ENCODE results near the gene CREB3L1.

Gene CREB3L1

DNA sequence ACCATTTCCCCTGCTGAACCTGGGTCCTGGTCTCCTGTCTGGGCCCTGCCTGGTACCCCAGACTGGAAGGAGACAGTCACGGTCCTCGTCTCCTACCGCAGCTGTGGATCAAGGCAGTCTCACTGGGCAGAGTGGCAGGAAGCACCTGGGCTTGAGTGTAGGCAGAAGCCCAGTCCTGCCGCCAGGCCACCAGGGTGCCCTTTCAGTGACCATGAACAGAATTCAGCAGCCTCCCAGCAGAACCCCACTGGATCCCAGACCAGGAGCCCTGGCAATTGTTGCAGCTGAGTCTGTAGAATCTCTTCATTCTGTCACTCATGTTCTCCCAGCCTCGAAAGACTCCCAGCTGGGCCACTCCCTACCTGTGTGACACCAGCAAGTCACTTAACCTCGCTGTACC lies 25.5 kb upstream of the CREB3L1 start:
- TF ChIP-seq, protein P1, sequence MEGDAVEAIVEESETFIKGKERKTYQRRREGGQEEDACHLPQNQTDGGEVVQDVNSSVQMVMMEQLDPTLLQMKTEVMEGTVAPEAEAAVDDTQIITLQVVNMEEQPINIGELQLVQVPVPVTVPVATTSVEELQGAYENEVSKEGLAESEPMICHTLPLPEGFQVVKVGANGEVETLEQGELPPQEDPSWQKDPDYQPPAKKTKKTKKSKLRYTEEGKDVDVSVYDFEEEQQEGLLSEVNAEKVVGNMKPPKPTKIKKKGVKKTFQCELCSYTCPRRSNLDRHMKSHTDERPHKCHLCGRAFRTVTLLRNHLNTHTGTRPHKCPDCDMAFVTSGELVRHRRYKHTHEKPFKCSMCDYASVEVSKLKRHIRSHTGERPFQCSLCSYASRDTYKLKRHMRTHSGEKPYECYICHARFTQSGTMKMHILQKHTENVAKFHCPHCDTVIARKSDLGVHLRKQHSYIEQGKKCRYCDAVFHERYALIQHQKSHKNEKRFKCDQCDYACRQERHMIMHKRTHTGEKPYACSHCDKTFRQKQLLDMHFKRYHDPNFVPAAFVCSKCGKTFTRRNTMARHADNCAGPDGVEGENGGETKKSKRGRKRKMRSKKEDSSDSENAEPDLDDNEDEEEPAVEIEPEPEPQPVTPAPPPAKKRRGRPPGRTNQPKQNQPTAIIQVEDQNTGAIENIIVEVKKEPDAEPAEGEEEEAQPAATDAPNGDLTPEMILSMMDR (IDR thresholded peaks at IDR 0.05; ENCODE audit: low read depth, low read length, poor library complexity, severe bottlenecking) = no peak
- no peak for TF ChIP-seq EZH2phosphoT487 (IDR thresholded peaks at IDR 0.05; ENCODE audit: borderline replicate concordance, low read length)
- Histone ChIP-seq H3F3A (ENCODE audit: control insufficient read depth, insufficient read depth) (no peaks in the 10 kb centered on the region), H3K4me1 (ENCODE audit: control insufficient read depth, low read length) (no peaks in the 10 kb centered on the region), H3K79me2 (ENCODE audit: control insufficient read depth, low read length) (no peaks in the 10 kb centered on the region), H3K27me3 (ENCODE audit: control insufficient read depth, low read length) (no peaks in the 10 kb centered on the region; the same call in 1 of the 2 replicates), H3K9me3 (ENCODE audit: control insufficient read depth, insufficient read depth, low read length) (no peaks in the 10 kb centered on the region), H3K4me3 (ENCODE audit: low read length) (no peak overlapping the region), H4K20me1 (ENCODE audit: control insufficient read depth, insufficient read depth, low read depth, low read length) (no peaks in the 10 kb centered on the region), H3K9me2 (replicated peaks; ENCODE audit: control insufficient read depth, low read length) (no peaks in the 10 kb centered on the region), H3K36me3 (ENCODE audit: control insufficient read depth, low read length) (no peaks in the 10 kb centered on the region), H3K4me2 (ENCODE audit: low read length) (no peak overlapping the region), H3K27ac (ENCODE audit: low read depth, low read length) (no peak overlapping the region)

DNA sequence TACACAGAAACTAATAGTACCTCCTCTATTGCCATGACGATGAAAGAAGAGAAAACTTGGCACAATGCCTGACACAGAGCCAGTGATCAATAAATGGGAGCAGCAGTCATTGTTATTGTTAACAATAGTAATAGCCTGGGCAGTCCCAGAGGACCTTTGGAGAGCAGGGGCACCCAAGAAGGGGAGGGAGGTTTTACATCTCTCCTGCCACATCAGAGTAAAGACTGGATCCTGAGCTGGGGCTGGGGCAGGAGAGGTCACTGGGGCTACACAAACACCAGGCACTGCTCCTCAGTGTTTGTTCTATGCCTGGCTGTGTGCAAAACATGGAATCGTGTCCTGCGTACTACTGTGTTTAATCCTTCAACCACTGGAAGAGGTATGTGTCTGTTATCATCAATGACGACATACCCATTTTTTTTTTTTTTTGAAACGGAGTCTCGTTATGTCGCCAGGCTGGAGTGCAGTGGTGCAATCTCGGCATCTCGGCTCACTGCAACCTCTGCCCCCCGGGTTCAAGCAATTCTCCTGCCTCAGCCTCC lies 25.0 kb upstream of the CREB3L1 start:
- Histone ChIP-seq H3K36me3 (ENCODE audit: control insufficient read depth, low read length) (no peaks in the 10 kb centered on the region), H3K4me2 (ENCODE audit: low read length) (no peak overlapping the region), H3K27me3 (ENCODE audit: control insufficient read depth, low read length) (no peaks in the 10 kb centered on the region; the same call in 1 of the 2 replicates), H3K27ac (ENCODE audit: low read depth, low read length) (no peak overlapping the region), H3K4me3 (ENCODE audit: low read length) (no peak overlapping the region), H3K9me2 (replicated peaks; ENCODE audit: control insufficient read depth, low read length) (no peaks in the 10 kb centered on the region), H3K9me3 (ENCODE audit: control insufficient read depth, insufficient read depth, low read length) (no peaks in the 10 kb centered on the region), H3K79me2 (ENCODE audit: control insufficient read depth, low read length) (no peaks in the 10 kb centered on the region), H3F3A (ENCODE audit: control insufficient read depth, insufficient read depth) (no peaks in the 10 kb centered on the region), H3K4me1 (ENCODE audit: control insufficient read depth, low read length) (no peaks in the 10 kb centered on the region), H4K20me1 (ENCODE audit: control insufficient read depth, insufficient read depth, low read depth, low read length) (no peaks in the 10 kb centered on the region)
- TF ChIP-seq EZH2phosphoT487 (IDR thresholded peaks at IDR 0.05; ENCODE audit: borderline replicate concordance, low read length) = no peak
- TF ChIP-seq, protein P1 (IDR thresholded peaks at IDR 0.05; ENCODE audit: low read depth, low read length, poor library complexity, severe bottlenecking) = no peak

DNA sequence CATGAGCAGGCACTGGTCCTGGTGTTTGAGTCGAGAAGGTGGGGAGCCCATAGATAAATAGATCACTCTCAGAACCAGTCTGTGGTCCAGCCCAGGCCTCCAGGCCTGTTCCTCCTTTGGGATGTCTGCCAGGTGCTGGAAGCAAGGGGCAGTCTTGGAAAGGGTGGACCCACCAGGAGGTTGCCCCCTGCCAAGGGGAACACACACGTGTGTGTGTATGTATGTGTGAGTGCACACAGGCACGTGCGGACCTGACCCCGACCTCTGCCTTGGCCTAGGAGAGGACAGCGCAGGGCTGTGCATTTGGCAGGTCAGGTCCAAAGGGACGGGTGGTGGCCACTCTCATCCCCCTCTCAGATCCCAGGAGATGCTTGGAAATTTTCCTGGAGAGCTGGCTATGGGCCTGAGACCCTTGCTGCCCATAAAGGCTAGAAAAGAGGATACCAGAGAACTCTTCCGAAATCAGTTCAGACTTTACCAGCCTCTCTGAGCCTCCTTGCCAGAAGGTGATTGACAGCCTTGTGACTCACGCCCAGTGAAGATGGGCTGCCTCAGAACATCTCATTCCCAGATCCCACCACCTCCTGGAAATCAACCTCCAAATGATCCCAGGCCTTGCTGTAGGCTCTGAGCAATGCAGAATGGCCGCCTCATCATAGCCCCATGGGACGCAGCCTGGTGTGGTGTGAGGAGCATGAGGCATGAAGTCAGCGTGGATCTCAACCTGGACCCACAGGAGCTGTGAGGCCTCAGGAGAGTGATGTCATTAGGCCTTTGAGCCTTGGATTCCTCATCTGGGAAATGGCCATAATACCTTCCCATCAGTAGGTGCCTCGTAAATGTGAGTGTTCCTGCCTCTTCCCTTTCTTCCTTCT lies 24.0 kb upstream of the CREB3L1 start:
- no peaks in the 10 kb centered on the region for H4K20me1 ChIP-seq (ENCODE audit: control insufficient read depth, insufficient read depth, low read depth, low read length)
- no peaks in the 10 kb centered on the region for H3F3A ChIP-seq (ENCODE audit: control insufficient read depth, insufficient read depth)
- TF ChIP-seq, protein P1 (IDR thresholded peaks at IDR 0.05; ENCODE audit: low read depth, low read length, poor library complexity, severe bottlenecking) = no peak
- TF ChIP-seq EZH2phosphoT487 (IDR thresholded peaks at IDR 0.05; ENCODE audit: borderline replicate concordance, low read length) = no peak
- no peaks in the 10 kb centered on the region for H3K36me3 ChIP-seq (ENCODE audit: control insufficient read depth, low read length)
- H3K9me3 ChIP-seq (ENCODE audit: control insufficient read depth, insufficient read depth, low read length) = no peaks in the 10 kb centered on the region
- no peaks in the 10 kb centered on the region for H3K79me2 ChIP-seq (ENCODE audit: control insufficient read depth, low read length)
- no peaks in the 10 kb centered on the region for H3K4me1 ChIP-seq (ENCODE audit: control insufficient read depth, low read length)
- no peak overlapping the region for H3K27ac ChIP-seq (ENCODE audit: low read depth, low read length)
- no peaks in the 10 kb centered on the region; the same call in 1 of the 2 replicates for H3K27me3 ChIP-seq (ENCODE audit: control insufficient read depth, low read length)
- H3K9me2 ChIP-seq (replicated peaks; ENCODE audit: control insufficient read depth, low read length) = no peaks in the 10 kb centered on the region
- no peak overlapping the region for H3K4me2 ChIP-seq (ENCODE audit: low read length)
- no peak overlapping the region for H3K4me3 ChIP-seq (ENCODE audit: low read length)

Data from DOHH2 (cell line).